Amniotic stem cell (primary cell): ENCODE results near the gene DTNA.
"Not testable (repeated sequence)": the region's sequence is repeated elsewhere in the genome, so short reads cannot be mapped to it uniquely, and the experiment has no call there.

Experiments used
- DNase-seq: peaks from one replicate; lab custom pipeline; 2025; lab: John Stamatoyannopoulos, UW

DTNA gene

DNA sequence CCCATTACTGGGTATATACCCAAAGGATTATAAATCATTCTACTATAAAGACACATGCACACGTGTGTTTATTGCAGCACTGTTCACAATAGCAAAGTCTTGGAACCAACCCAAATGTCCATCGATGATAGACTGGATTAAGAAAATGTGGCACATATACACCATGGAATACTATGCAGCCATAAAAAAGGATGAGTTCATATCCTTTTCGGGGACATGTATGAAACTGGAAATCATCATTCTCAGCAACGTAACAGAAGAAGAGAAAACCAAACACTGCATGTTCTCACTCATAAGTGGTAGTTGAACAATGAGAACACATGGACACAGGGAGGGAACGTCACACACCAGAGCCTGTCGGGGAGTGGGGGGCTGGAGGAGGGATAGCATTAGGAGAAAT lies 15.6 kb downstream of the DTNA start:
- not testable (repeated sequence) for DNase-seq

DNA sequence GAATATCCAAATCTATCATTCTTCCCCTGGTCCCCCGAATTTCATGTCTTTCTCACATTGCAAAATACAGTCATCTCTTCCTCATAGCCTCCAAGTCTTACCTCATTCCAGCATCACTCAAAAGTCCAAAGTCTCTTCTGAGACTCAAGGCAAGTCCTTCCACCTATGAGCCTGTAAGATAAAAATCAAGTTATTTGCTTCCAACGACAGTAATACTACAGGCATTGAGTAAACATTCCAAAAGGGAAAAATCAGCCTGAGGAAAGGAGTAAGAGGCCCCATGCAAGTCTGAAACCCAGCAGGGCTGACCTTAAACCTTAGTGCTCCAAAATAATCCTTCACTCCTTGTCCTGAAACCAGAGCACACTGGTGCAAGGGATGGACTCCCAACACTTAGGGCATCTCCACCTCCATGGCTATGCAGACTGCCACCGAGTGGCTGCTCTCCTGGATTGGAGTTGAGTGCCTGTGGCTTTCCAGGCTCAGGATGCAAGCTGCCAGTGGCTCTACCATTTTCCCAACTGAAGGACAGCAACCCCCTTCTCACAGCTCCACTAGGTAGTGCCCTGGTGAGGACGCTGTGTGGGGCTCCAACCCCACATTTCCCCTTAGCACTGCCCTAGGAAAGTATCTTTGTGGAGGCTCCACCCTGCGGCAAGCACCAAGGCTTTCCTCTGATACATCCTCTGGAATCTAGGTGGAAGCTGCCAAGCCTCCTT lies 16.3 kb downstream of the DTNA start:
- DNase-seq: no peak

DNA sequence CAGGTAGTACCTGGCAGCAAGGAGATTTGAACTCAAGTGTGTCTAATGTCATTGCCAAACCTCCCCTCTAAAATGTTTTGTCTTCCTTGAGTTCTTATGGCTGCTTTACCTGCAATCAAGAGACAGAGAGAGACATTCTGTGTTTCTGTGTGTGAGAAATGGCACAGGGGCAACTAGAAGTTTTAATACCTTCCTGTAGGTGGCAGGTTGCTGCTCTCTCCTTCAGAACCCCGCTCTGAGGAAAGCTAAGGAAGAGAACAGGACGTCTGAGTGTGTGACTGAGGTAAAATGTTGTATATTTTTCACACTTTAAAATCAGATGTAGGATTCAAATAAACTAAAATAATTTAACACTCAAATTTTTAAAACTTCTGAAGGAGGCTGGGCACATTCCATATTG lies 19.2 kb downstream of the DTNA start:
- DNase-seq: no peak

DNA sequence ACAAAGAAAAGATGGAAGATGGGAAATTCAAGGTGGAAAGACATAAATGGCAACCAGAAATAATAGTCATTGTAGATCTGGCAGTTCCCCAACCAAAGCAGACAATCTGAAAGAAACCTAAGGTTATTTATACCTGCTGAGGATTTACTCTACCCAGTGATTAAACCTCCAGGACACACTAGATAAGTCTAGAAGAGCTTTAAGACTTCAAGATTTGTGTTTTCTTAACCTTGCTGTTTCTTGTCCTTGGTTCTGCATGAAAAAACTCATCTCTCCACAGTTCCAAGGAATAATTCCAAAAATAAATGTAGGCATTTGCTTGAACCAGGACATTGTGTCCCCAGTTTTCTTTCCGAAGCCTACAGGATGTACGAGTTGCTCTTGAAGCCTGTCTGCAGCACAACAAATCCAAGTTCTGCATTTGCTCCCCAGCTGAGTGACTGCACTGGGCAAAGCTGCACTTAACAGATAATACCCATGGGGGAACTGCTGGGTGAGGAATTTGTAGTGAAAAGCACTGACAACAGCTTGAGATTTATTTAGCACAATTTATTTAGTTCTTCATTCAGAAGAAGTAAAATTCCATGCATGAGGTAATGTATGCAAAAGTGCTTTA lies 19.8 kb downstream of the DTNA start:
- no peak for DNase-seq

DNA sequence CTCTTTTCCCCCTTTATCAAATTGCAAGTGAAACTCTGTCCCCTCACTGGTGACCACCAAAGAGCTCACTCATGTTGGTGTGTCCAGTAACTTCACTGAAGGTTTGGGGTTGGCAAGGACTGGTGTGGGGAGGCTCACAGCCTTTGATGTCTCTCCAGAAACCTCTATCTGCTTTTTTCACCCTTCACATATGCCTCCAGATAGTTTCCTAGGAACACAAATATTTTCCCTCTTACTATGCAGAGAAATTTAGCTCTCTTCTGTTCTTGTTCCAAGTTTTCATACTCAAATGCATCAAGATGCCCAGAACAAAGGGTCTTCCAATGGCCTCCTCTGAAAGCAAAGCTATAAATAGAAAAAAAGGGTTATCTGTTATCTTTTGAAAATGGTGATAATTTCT lies 20.7 kb downstream of the DTNA start:
- DNase-seq: no peak

DNA sequence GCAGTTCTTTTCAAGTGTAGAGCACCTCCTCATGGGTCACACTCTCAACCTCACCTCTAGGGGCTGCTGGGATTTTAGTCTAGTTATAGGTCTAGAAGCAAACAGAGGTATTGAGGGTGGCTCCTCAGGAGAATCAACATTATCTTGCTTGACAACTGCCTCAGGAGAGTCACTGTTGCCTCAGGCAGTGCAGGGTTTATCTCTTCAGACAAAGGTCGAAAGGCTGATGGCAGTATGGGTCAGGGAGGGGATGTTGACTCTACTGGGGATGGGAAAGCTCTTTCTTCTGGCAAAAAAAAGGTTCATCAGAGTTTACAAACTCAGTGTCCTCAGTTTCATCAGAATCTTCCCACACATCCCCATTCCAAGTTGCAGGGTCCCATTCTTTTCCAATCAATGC lies 24.0 kb downstream of the DTNA start:
- DNase-seq: no peak

DNA sequence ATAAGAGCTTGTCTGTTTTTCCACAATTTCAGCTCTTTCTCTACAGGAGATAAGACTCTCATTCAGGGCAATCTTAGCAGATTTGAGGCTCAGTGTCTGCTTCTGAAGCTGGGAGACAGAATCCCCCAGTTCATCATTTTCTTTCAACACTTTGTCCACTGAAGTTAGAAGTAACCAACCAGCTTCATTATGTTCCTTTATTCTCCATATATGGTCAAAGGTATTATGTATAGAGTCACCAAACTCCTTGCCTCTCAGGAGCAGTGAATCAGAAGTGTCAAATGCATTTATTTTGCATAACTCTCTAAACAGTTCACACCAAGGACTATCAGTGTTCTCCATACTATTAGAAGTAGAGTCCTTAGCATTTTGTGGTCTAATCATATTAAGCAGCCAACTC lies 24.4 kb downstream of the DTNA start:
- not testable (repeated sequence) for DNase-seq

DNA sequence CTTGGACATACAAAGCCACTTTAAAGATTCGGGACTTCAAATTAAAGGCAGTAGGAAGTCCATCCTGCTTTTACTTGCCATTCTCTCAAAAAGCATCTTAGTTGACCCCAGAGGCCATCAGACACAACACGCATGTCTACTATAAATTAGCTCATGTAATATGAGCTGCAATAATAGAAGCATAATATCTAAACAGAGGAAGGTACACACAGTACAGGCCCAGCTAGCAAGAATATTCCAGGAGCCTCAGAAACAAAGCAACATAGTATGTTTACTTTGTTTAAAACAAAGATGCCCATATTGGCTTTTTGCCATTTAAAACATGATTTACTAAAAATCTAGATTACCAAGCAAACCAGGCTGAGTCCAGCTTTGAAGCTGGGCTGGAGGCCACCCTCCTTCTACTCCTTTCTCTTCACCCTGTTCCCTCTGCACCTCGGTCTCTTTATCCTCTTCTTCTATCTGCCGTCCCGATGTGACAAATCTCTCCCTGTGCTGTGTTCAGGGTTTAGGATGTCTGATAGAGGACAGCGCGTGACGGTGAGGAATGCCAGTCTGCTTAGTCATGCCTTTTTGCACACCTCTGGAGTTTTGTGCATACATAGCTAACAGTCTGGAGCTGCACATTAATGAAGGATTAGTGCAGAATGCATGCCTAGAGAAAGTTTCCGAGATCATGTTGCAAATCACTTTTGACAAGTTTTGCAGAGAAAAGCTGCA lies 28.2 kb downstream of the DTNA start:
- no peak for DNase-seq

DNA sequence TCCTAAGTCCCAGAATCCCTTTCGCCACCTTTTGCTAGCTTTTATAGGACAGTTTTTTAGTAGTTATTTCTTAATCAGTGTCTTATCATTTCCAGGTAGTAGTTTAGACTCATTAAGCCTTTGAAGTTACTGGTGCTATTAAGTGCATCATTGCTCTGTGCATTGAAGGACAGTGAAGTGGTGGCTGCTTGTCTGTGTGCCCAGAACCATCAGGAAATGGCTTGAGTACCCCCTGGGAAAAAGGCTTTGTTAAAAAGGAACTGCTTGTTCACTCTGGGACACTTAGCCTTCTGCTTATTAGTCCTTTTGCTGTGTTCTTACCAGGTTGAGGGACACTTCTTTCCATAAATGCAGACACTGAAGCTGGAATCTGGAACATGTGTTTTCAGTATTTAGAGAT lies 30.0 kb downstream of the DTNA start:
- no peak for DNase-seq

DNA sequence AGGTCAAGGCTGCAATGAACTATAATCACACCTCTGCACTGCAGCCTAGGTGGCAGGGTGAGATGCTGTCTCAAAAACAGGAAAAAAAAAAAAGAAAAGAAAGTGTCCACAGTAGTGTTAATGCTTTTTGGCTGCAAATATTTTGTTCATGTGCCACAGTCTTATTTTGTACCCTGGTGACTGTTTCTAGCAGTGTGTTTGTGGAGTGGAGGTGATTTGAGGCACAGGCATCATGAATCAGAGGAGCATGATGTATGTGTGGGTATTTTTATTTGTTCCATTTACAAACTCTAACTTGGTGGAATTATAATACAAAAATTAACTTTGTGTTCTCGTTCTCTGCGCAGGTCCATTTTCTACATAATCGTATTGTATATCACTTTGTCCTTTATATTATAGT lies 30.6 kb downstream of the DTNA start:
- DNase-seq: no peak

DNA sequence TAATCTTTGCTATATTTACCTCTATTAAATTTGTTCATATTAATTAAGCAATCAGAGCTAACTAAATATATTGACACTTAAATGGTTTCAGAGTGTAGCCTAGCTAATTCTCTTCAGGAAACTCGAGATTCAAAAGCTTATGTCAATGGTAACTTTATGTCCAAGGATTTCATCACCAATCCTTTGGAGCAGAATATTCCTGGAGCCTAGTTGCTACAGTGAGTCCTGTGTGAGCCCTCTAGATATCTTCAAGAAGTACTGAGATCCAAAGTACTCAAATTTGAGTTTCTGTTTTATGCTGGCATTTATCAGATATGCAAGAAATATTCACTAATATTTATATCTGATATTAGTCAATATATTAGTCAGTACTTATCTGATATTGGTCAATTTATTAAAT lies 31.3 kb downstream of the DTNA start:
- no peak for DNase-seq

DNA sequence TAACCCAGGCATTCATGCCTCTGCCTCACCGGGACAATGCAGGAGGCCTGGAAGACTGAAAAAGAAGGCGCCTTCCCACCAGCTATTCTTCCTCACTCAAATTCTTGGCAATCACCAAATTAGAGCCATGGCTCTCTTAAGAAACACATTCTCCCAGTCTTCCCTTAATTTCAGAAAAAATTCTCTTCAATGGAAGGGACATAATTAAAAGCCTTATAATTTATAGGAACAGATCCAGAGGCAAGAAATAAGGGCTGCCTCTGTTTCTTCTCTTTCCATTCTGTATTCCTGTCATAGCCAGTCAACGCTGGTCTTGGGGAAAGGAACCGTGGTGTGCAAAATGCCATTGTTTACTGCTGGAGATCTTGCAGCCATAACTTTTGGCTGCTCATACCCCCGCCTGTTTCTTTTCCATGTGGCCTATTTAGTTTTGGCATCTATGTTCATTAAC lies 32.8 kb downstream of the DTNA start:
- DNase-seq: no peak

DNA sequence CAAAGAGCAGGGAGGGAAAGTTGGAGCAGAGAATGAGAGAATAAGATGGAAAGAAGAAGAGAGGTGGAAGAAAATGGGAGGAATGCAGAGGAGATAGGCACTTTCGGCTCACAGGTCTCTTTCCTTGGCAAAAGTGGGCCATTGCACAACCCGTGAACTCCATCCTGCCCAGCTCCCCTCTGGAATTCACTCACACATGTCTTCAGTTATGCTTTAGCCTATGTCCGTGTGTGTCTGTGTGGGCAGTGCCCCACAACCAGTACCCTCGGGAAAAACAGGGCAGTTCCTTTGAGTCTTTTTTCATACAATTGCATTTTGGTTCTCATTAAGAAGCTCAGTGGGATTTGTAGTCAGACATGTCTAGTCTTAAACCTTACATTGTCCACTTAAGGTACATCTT lies 34.5 kb downstream of the DTNA start:
- DNase-seq: no peak

DNA sequence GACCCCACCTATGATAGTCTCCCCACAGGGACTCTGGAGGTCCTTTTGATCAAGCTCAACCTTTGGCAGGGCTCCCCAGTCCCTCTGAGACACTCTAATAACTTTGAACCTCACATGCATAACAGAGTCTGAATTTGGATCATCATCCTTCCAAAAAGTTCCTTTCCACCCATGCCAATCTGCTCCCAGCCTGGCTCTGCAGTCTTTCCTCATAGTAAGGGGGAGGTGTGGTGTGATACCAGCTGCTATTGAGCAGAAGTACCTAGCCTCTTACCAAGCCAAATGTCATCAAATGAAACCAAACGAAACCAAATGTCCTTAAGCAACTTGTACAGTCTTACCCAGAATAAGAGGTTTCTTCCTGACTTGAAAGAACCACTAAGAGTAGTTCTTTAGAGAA lies 36.5 kb downstream of the DTNA start:
- no peak for DNase-seq

DNA sequence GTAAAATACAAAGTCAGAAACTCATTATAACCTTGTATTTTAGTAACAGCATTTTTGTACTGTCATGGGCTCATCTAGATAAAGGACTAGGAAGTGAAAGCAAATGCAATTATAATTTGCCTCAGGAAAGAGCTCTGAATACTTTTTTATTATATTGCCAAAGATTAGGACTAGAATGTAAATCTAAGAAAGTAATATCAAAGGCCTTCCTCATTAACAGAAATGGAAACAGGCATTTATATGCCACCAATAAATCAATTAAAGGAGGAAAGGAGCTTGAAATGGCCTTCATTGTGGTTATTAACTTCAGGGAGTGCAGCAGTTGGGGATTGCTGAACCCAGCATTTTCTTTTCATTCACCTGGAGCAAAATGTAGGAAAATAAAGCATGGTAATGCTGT lies 39.6 kb downstream of the DTNA start:
- no peak for DNase-seq

DNA sequence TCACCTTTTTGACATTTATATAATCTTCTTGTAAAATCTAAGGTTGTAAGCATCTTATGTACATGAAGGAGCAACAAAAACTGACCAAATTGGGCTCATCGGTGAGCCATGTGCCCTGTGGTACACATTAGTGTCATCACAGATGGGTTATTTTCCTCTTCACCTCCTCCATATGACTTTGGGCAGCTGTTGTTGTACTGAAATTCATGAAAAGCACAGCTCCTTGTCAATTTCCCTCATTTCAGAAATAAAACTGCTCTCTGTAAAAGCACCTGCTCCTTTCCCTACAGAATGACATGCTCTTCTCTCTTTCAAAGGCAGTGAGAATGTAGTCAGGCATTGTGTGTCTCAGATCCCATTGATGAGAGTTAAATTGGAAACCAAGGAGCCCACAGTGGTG lies 42.0 kb downstream of the DTNA start:
- no peak for DNase-seq

DNA sequence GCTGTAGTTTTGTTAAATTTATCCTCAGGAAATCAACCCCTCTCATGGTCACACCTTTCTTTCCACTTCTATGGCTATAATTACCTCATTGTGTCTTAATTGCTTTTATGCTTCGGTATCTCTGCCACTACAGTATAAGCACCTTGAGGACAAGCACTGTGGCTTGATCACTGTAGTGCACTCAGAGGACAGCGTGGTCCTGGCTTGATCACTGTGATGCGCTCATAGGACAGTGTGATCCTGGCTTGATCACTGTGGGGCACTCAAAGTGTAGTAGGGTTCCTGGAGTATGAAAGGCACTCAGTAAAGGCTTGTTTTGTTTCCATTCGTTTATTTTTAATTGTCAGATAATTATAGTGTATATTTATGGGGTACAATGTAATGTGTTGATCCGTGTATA lies 44.2 kb downstream of the DTNA start:
- no peak for DNase-seq

DNA sequence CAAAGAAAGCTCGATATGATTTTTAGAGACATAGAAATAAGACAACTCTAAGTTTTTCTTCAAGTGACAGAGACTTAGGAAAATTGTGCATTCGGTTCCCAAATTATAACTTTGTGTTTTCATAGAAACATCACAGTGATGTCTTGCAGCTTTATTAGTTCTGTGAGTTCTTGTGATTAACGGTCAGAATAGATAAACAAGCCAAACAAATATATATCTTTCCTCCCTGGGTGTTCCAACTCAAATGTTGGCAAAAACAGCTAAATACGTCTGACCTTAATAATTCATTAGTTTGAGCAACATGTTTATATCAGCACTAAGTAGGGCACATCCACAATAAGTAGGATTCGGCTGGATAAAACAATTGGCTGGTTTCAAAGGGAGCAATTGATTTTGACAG lies 47.6 kb downstream of the DTNA start:
- no peak for DNase-seq

DNA sequence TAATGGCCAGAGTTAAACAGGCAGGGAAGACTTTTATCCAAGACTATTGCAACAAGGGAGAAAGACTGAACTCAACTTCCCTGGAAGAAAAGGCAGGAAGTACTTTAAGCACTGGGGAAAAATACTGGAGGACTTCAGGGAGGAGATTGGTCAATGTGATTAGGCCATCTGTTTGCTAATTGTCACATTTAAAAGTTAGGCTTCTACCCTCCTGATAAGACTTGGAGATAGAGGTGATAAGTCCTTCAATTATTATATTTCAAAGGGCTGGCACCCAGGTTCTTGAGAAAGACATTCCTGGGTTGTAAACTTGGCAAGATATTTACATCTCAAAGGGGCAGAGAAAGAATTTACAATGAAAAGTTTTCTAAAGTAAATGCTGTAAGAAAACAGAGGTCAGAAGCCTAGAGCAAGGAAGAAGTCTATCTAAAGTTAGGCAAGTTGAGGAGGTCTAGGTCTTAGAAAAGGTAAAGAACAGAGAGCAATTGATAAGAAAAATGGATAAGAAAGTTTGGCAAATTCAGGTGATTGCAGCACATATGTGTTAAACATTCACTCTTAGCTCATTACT lies 48.4 kb downstream of the DTNA start:
- no peak for DNase-seq

DNA sequence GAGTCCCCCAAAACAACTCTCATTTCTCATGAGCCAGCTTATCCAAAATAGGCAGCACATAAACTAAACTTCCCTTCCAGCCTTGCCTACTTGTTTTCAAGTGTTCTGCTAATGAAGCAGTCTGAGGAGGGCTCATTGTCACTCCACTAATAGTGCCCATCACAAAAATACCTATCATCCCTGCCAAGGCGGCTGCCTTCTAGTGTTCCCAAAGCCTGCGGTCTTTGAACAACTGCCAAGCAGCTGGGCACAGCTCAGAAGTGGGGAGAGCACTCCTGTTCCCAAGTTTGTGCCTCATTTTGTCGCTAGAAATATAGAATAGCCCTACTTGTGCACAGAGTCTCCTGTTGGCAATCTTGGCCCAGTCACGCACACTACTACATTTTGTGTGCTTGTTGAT lies 50.3 kb downstream of the DTNA start:
- no peak for DNase-seq

DNA sequence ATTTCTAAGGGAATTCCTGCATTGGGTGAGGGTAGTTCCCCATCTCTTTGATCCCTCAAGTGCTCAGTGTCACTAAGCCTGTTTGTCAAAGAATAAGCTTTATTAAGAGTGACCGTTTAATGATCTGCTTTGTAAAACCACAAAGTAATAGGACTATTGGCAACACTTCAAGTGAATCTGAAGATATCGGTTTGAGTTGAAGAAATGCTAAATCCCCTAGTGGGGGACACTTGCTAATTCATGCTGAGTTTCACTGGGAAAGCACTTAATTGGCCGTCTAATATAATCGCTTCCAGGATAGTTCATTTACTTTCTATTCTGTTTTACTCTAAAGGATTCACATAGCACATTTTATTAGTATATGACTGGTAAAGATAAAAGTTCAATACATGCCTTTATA lies 54.4 kb downstream of the DTNA start:
- no peak for DNase-seq

DNA sequence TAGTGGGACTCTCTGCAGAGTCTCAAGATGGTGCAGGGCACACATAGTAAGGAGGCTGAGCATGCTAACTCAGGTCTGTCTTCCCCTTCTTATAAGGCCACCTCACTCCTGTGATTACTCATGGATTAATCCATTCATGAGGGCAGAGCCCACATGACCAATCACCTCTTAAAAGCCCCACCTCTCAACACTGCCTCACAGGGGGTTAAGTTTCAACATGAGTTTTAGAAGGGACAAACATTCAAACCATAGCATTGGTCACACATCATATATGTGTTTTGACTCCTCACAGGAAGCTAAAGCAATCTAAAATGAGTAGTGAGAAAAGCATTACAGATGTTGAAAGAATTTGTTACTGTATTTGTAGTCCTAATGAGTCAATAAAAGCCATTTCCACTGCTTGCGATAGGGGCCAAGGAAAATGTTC lies 57.5 kb downstream of the DTNA start:
- DNase-seq: no peak

DNA sequence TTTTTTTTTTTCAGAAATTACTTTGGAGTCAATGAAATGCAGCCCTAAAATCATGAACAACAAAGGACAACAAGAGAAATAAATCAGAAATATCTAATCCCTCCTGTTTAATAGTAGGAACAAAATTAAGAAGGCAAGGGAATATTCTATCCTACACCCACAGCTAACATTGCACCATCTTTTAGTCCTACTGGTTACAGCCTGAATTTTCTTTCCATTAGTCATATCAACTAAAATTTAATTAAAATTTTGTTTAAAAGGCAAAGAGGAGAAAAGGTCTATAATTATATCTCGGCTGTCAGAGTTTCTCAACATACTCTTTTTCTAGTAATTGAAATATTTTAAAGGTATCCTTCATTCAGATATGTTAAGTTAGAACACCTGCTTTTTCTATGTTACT lies 61.9 kb downstream of the DTNA start:
- no peak for DNase-seq
